GM23248 (cell line): Measurements from ENCODE around the gene FBN3. TPM values are rescaled to one million over a fixed set of nuclear protein-coding genes. Genes with fewer than 3 reads are reported as not detected.

ENCODE experiments used
- DNase-seq: peaks from one replicate; pipeline ENCODE4 v3.0.0-alpha.2; 2015
- H2AFZ ChIP-seq: fragments of 200-600 bp; sonication (generic); 2 replicates; pipeline ENCODE4 v1.6.1; 2016; ENCODE audit warnings: antibody characterized with exemption
- H3F3A ChIP-seq: fragments of 200-600 bp; sonication (generic); 2 replicates; pipeline ENCODE4 v1.6.1; 2016; ENCODE audit warnings: mild to moderate bottlenecking, antibody characterized with exemption, mixed run types; ENCODE audit not compliant: insufficient read depth
- H3K27ac ChIP-seq: fragments of 200-600 bp; sonication (generic); 2 replicates; pipeline ENCODE4 v1.5.1; 2016; ENCODE audit warnings: mild to moderate bottlenecking
- H3K27me3 ChIP-seq: fragments of 200-600 bp; sonication (generic); replicated peaks from 2 replicates; pipeline ENCODE4 v1.6.1; 2016; ENCODE audit warnings: mild to moderate bottlenecking; ENCODE audit not compliant: insufficient read depth
- H3K36me3 ChIP-seq: fragments of 200-600 bp; sonication (generic); 2 replicates; pipeline ENCODE4 v1.6.1; 2016; ENCODE audit warnings: low read depth, mild to moderate bottlenecking
- H3K4me1 ChIP-seq: fragments of 200-600 bp; sonication (generic); 2 replicates; pipeline ENCODE4 v1.6.1; 2016; ENCODE audit warnings: mild to moderate bottlenecking; ENCODE audit not compliant: insufficient read depth
- H3K4me2 ChIP-seq: fragments of 200-600 bp; sonication (generic); one replicate; pipeline ENCODE4 v1.6.1; 2016; ENCODE audit warnings: mild to moderate bottlenecking; ENCODE audit not compliant: unreplicated experiment
- H3K4me3 ChIP-seq: fragments of 200-600 bp; sonication (generic); 2 replicates; pipeline ENCODE4 v1.5.1; 2016; ENCODE audit warnings: mild to moderate bottlenecking
- H3K79me2 ChIP-seq: fragments of 200-600 bp; sonication (generic); 2 replicates; pipeline ENCODE4 v1.6.1; 2016; ENCODE audit warnings: mild to moderate bottlenecking; ENCODE audit not compliant: insufficient read depth
- H3K9ac ChIP-seq: fragments of 200-600 bp; sonication (generic); 2 replicates; pipeline ENCODE4 v1.6.1; 2016; ENCODE audit warnings: mild to moderate bottlenecking
- H3K9me2 ChIP-seq: fragments of 200-600 bp; sonication (generic); 2 replicates; pipeline ENCODE4 v1.6.1; 2016; ENCODE audit warnings: mixed run types, mild to moderate bottlenecking, moderate library complexity; ENCODE audit not compliant: insufficient read depth
- H3K9me3 ChIP-seq: fragments of 200-600 bp; sonication (generic); one replicate; pipeline ENCODE4 v1.6.1; 2017; ENCODE audit warnings: low read depth
- H4K20me1 ChIP-seq: fragments of 200-600 bp; sonication (generic); 2 replicates; pipeline ENCODE4 v1.6.0; 2016; ENCODE audit not compliant: insufficient read depth
- EZH2 ChIP-seq: fragments of 200-600 bp; sonication (generic); IDR thresholded peaks from 2 replicates; pipeline ENCODE4 v1.6.1; 2018; ENCODE audit warnings: antibody characterized with exemption, mild to moderate bottlenecking; ENCODE audit not compliant: insufficient read depth, poor library complexity, severe bottlenecking
- EZH2phosphoT487 ChIP-seq: fragments of 200-600 bp; sonication (generic); IDR thresholded peaks from 2 replicates; pipeline ENCODE4 v1.6.1; 2018; ENCODE audit warnings: antibody characterized with exemption, moderate library complexity, mild to moderate bottlenecking, low read depth; ENCODE audit not compliant: insufficient read depth
- WGBS, 2 experiments: methylation state at CpG; one replicate each; pipeline ENCODE4 v1.1.6; 2015 to 2017; ENCODE audit warnings: low lambda C conversion rate in 2 of 2, low coverage in 1 of 2; ENCODE audit errors: missing lambda C conversion rate in 2 of 2; 5-methylcytosine and 5-hydroxymethylcytosine counted together
- in situ Hi-C: fragments of 300-500 bp; cut with MboI; formaldehyde crosslinking; loops from 2 replicates; pipeline ENCODE4 v1.15.0; 2020
- polyA plus RNA-seq: library from polyadenylated mRNA; unstranded; fragments of >200 nt; fragmentation: Nextera tagmentation; extraction: Ambion mirVana; gene quantifications from 2 replicates; pipeline ENCODE4 v1.2.1, GENCODE V29; 2016
- total RNA-seq: library from RNA; depleted of rRNA; stranded (reverse); fragments of >200 nt; shearing (Covaris generic); gene quantifications from 2 replicates; pipeline ENCODE4 v1.2.3, GENCODE V29; 2014

Gene FBN3
- total and polyA plus RNA-seq, 2 experiments from 2014 or later, result not detected

DNA sequence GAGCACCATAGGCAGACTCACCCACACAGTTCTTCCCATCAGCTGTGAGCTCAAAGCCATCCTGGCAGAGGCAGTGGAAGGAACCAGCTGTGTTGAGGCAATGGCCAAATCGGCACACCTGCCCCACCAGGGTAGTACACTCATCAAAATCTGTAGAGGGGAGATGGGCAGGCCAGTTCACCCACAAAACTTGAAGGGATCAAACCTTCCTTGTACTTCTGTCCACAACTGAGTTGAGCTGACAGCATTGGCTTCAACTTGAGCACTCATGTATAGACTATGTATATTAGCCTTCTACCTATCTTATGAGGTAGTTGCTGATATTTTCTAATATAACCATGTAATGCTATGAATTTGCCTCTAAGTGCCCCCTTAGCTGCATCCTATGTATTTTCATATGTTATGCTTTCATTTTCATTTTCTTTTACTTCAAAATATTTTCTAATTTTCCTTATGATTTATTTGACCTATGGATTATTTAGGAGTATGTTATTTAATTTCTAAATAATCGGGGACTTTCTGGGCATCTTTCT, 54.0 kb downstream of the FBN3 start:
- TF ChIP-seq EZH2phosphoT487, result no peak
- no peak for TF ChIP-seq EZH2
- H4K20me1 ChIP-seq, result no peaks in the 10 kb centered on the region
- no peak overlapping the region for H2AFZ ChIP-seq
- H3K4me3 ChIP-seq, result no peak overlapping the region
- no peak overlapping the region for H3K9ac ChIP-seq
- H3K36me3 ChIP-seq, result no peaks in the 10 kb centered on the region
- no peaks in the 10 kb centered on the region for H3K4me1 ChIP-seq
- in situ Hi-C loops, result no loop called here
- H3K9me2 ChIP-seq, result no peaks in the 10 kb centered on the region
- H3K27me3 ChIP-seq, result no peaks in the 10 kb centered on the region
- H3K4me2 ChIP-seq, result no peak overlapping the region
- no peak for DNase-seq
- WGBS, 2 experiments, result 24 to 25% methylated on average over 2 of the region's 2 CpGs
- no peaks in the 10 kb centered on the region for H3K79me2 ChIP-seq
- no peak overlapping the region for H3K27ac ChIP-seq
- H3F3A ChIP-seq, result no peaks in the 10 kb centered on the region
- no peaks in the 10 kb centered on the region for H3K9me3 ChIP-seq

GRCh38 chr19:8094336-8094735, 55.1 kb downstream of the FBN3 start:
- H3K27ac ChIP-seq, result no peak overlapping the region
- no peak overlapping the region for H3K4me3 ChIP-seq
- H3K79me2 ChIP-seq, result no peaks in the 10 kb centered on the region
- DNase-seq, result no peak
- H3F3A ChIP-seq, result no peaks in the 10 kb centered on the region
- H4K20me1 ChIP-seq, result no peaks in the 10 kb centered on the region
- no peaks in the 10 kb centered on the region for H3K4me1 ChIP-seq
- in situ Hi-C loops, result no loop called here
- H2AFZ ChIP-seq, result no peak overlapping the region
- no peaks in the 10 kb centered on the region for H3K36me3 ChIP-seq
- H3K9me2 ChIP-seq, result no peaks in the 10 kb centered on the region
- WGBS, 2 experiments, result 28 to 37% methylated on average over 6 of the region's 6 CpGs
- no peaks in the 10 kb centered on the region for H3K9me3 ChIP-seq
- TF ChIP-seq EZH2phosphoT487 (no peak), EZH2 (no peak)
- no peaks in the 10 kb centered on the region for H3K27me3 ChIP-seq
- H3K9ac ChIP-seq, result no peak overlapping the region
- H3K4me2 ChIP-seq, result no peak overlapping the region

DNA sequence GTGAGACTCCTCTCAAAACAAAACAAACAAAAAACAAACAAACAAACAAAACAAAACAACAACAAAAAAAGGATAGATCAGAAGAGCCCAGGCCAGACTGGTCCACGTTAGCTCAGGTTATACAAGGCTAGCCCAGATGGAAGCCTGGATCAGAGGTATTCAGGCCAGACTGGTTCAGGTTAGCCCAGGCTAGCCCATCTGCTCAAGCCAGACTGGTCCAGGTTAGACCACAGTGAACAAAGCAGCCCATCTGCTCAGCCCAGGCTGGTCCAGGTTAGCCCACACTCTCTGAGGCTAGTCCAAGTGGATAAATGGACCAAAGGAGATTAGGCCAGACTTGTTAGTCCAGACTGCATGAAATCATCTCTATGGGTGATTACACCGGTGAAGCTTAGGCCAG, 55.7 kb downstream of the FBN3 start:
- H4K20me1 ChIP-seq, result no peaks in the 10 kb centered on the region
- no peak for DNase-seq
- H3K9me3 ChIP-seq, result no peaks in the 10 kb centered on the region
- H3K27ac ChIP-seq, result no peak overlapping the region
- H3K27me3 ChIP-seq, result no peaks in the 10 kb centered on the region
- no peak overlapping the region for H3K4me2 ChIP-seq
- 54 to 66% methylated on average over 2 of the region's 2 CpGs for WGBS, 2 experiments
- H3K4me3 ChIP-seq, result no peak overlapping the region
- no peak overlapping the region for H2AFZ ChIP-seq
- no peaks in the 10 kb centered on the region for H3K4me1 ChIP-seq
- no peaks in the 10 kb centered on the region for H3F3A ChIP-seq
- in situ Hi-C loops, result no loop called here
- no peaks in the 10 kb centered on the region for H3K79me2 ChIP-seq
- H3K36me3 ChIP-seq, result no peaks in the 10 kb centered on the region
- no peak for TF ChIP-seq EZH2
- TF ChIP-seq EZH2phosphoT487, result no peak
- H3K9ac ChIP-seq, result no peak overlapping the region
- no peaks in the 10 kb centered on the region for H3K9me2 ChIP-seq

GRCh38 chr19:8090950-8091349, 58.4 kb downstream of the FBN3 start:
- Histone ChIP-seq H3K27me3 (no peaks in the 10 kb centered on the region), H3F3A (no peaks in the 10 kb centered on the region), H3K9ac (no peak overlapping the region), H3K9me2 (no peaks in the 10 kb centered on the region), H3K4me2 (no peak overlapping the region), H4K20me1 (no peaks in the 10 kb centered on the region), H2AFZ (no peak overlapping the region), H3K4me3 (no peak overlapping the region), H3K36me3 (no peaks in the 10 kb centered on the region), H3K27ac (no peak overlapping the region), H3K4me1 (no peaks in the 10 kb centered on the region), H3K9me3 (no peaks in the 10 kb centered on the region), H3K79me2 (no peaks in the 10 kb centered on the region)
- 53 to 56% methylated on average over 2 of the region's 2 CpGs for WGBS, 2 experiments
- no peak for TF ChIP-seq EZH2phosphoT487
- no peak for TF ChIP-seq EZH2
- in situ Hi-C loops, result no loop called here
- no peak for DNase-seq
